NCI-H345 treated with DMSO at 0.1 percent for 48 hours (cell line): ENCODE data around the gene UNC13D.
"Not testable (repeated sequence)": the region's sequence is repeated elsewhere in the genome, so short reads cannot be mapped to it uniquely, and the experiment has no call there.

ENCODE experiments used
- DNase-seq: peaks from one replicate; lab custom pipeline; 2025; ENCODE audit not compliant: unreplicated experiment; lab: John Stamatoyannopoulos, UW

UNC13D gene

DNA sequence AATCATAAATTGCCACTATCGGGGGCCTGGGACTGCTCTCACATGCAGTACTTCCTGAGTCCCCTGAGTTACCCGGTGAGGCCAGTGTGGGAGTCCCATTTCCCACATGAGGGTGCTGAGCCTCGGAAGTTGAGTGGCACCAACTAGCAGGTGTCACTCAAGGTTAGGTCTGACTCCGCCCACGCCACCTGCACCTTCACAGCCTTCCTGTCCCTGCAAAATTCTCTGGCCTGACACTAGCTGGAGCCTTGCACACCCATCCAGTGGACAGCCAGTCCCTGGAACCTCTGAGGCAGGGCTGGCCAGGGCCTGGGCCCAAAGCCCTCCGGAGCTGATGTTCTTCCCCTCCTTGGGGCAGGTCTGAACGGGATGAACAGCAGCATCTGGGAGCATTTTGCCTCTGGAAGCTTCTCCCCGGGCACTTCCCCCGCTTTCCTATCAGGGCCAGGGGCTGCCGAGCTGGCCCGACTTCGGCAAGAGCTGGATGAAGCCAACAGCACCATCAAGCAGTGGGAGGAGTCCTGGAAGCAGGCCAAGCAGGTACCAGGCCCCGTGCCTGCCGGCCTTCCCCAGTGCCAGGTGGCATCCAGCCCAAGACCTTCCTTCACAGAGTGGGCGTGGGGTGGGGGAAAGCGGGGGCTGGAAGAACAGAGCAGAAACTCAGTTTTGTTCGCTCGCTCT, 21.9 kb downstream of the UNC13D start:
- DNase-seq, result peak; percentile 70

DNA sequence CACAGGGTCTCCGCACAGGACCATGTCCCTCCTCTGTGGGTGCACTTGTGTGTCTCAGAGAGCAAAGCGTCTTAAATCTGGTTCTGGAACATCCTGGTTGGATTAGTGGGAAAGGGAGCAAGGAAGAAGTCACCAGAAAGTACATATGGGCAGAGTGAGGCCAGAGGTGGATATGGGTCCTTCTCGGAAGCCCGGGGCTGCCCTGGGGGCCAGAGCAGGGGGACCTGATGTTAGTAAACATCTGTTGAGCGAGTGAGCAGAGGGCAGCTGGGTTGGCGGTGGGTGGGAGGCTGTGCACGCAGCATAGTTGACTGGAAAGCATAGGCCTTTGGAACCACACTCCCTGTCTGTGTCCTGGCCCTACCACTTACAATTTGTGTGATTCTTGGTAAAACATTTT, 22.7 kb downstream of the UNC13D start:
- no peak for DNase-seq

DNA sequence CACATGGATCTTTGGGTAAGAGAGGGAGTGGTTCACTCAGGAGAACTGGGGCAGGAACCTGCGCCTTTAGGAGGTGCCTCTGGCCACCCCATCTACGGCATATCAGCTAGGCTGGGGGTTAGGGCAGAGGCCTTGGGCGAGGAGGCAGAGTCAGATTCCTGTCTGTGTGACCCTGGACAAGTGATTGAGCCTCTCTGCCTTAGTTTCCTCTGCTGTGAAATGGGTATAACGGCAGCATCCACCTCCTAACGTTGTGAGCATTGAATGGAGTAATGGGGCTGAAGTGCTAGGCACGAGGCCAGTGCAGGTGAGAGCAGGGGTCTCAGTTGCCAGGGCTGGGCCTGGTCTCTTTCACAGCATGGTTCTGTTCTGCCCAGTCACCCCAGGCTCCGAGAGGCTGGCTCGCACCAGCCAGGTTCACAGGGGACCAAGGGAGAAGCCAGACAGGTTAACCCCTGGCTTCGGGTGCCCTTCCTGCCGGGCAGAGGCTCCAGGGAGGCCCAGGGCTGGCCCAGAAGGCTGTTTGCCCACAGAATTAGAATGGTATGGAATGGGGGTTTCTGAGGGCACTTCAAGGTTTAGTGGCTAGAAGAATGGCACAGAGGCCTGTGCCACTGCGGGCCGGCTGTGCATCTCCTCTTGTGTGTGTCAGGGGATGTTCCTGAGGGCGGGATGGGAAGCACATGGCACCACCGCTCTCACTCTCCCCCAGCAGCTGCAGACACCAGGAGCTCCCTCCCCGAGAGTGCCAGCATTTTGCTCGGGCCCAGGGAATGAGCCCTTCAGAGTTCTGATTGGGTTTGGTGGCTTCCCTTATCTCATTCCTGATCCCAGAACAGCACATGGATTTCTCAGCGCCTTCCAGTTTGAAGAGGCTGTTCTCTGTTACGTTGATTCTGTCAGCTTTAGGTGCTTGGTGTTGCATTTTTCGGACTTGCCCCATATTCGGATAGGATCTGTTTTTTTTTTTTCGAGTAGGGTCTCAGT, 23.8 kb downstream of the UNC13D start:
- no peak for DNase-seq

DNA sequence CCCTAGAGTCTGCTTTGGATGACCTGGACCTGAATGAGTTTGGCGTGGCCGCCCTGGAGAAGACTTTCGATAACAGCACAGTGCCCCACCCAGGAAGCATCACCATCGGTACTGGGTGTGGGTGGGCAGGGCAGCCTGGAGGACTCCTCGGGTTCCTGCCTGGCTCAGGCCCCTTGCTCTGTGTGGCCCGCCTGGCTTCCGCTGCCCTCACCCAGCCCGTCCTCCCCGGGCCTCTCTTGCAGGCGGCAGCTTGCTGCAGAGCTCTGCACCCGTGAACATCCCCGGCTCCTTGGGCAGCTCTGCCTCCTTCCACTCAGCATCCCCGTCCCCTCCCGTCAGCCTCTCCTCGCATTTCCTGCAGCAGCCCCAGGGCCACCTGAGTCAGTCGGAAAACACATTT, 24.5 kb downstream of the UNC13D start:
- DNase-seq, result no peak

DNA sequence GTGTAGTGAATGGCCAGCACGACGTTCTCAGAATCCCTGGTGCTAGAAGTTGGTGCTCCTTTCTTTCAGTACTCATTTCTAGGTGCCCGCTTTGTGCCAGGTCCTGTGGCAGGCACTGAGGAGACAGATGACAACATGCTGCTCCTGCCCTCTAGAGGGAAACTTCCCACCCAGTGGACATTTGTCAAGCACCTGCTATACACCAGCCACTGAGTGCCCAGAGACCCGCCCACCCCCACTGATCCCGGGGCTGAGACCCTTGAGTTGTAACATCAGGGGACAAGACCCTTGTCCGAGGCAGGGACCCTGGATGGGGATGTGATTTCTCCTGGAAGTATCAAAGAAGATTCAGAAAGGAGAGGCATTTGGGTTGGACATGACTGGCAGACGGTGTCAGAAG, 25.1 kb downstream of the UNC13D start:
- no peak for DNase-seq

DNA sequence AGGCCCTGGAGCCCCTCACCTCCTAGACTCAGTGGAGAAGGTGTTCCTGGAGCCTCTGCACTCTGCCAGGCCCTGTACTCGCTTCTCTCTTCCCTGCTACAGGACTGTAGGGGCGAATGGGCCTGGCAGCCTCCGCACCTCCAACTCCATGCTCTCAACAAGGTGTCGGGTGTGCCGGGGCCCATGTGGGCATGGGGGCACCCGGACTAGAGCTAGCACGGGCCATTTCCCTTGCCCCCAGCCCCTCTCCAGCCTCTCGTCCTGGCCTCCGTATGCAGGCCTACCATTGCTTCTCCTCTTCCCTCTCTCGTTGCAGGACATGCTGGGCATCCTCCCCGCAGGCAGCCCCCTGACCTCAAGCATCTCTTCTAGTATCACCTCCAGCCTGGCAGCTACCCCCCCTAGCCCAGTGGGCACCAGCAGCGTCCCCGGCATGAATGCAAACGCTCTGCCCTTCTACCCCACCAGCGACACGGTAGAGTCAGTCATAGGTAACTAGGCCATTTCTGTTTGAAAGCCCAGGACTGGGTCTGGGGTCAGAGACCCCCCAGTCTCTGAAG, 25.8 kb downstream of the UNC13D start:
- DNase-seq, result no peak

DNA sequence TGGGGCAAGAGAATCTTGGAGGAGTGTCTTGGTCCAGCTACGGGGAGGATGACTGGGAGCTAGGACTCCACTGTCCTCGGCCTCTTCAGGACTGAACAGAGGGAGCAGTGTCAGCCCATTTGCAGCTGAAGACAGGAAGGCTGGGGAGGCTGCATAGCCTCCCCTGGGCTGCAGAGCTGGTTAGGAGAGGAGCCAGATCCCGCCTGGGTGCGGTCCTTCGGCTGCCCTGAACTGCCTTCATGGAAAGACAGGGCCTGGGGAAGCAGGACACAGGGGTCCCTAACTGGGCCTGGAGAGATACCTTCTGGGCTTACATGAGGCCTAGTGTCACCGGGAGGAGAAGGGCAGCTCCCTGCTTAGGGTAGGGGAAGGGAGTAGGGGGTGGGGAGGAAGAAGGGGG, 26.6 kb downstream of the UNC13D start:
- no peak for DNase-seq

DNA sequence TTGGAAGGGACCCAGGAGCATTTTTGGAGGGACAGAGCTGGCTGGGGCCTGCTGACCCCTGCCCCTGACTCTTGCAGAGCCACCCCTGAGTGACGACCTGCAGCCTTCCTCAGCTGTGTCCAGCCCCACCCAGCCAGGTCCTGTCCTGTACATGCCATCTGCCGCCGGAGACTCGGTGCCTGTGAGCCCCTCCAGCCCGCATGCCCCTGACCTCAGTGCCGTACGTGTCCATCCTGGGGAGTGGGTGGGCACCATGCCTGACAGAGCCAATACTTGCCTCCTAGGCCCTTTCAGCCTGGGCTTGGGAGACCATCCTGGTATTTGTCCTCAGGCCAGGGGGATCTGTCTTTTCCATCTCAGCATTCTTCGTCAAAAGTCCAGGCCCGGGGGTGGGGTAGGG, 27.5 kb downstream of the UNC13D start:
- DNase-seq, result no peak

DNA sequence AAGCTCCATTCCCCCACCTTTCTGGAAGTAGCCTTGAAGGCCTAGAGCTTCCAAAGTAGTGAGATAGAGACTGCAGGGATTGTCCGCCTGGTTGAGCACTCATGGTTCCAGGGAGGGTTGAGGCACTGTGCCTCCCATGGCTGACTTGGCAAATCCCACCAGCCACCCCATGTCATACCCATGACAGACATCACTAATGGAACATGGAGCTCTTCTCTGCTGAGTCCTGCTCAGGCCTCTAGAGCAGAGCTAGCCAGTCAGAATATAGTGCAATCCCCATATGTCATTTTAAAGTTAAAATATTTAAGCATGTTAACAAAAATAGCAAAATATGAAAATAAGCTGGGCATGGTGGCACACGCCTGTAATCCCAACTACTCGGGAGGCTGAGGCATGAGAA, 28.8 kb downstream of the UNC13D start:
- no peak for DNase-seq

DNA sequence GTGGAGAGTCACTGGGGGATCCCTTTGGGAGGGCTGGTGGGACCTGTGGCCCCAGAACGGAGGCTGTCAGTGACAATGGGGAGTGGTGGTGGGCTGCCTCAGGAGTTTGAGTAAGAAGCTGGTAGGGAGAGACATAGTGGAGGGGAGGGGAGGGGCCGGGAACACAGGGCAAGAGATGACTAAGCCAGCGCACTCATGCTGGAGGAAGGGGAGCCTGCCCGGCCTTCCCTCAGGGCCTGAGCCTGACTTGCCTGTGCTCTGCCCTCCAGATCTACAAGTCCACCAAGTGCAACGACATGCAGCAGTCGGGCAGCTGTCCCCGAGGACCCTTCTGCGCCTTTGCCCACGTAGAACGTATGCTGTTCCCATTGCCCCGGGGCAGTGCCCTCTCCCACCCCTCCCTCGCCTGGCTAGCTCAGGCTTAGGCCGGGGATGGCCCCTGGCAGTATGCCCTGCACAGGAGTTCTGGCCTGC, 29.3 kb downstream of the UNC13D start:
- DNase-seq, result no peak

DNA sequence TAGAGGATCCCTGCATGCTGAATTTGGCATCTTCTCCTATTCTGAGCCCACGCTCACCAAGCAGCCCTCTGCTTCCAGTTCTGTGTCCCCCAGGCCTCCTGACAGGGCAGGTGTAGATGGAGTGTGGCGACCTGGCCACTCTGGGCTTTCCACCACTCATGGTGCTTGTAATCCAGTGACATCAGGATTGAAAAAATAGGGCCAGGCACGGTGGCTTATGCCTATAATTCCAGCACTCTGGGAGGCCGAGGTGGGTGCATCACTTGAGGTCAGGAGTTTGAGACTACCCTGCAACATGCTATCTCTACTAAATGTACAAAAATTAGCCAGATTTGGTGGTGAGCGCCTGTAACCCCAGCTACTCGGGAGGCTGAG, 30.2 kb downstream of the UNC13D start:
- DNase-seq, result no peak

DNA sequence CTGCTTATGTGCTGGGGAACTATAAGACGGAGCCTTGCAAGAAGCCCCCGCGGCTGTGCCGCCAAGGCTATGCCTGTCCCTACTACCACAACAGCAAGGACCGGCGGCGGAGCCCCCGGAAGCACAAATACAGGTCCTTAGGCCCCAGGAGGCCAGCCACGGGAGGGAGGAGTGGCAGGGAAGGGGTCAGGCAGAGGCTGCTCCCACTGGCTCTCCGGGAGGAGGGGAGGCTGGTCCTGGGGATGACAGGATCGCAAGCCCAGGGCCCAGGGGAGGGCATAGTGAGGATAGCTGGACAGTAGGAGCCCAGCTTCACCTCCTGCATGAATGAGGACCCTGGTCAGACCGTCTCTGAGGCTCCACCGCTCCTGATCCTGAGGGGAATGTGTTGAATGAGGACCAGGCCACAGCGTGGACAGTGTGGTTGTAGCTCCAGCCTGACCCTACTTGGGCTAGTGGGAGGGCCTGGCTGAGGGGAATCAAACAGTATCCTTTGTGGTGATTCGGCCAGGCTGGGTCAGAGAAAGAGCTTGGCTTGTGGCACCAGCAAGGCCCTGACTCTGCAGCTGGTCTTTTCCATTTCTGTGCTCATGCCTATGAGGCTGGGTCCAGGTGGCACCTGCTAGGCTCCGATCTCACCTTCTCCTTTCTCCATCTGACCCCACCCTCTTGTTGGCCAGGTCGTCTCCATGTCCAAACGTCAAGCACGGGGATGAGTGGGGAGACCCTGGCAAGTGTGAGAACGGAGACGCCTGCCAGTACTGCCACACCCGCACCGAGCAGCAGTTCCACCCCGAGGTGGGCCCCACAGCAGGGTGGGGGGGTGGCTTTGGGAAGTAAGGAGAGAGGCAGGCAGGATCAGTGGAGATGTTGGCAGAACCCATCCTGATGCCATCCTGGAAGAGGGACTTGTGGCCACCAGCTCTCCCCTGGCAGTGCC, 30.9 kb downstream of the UNC13D start:
- DNase-seq, result no peak

DNA sequence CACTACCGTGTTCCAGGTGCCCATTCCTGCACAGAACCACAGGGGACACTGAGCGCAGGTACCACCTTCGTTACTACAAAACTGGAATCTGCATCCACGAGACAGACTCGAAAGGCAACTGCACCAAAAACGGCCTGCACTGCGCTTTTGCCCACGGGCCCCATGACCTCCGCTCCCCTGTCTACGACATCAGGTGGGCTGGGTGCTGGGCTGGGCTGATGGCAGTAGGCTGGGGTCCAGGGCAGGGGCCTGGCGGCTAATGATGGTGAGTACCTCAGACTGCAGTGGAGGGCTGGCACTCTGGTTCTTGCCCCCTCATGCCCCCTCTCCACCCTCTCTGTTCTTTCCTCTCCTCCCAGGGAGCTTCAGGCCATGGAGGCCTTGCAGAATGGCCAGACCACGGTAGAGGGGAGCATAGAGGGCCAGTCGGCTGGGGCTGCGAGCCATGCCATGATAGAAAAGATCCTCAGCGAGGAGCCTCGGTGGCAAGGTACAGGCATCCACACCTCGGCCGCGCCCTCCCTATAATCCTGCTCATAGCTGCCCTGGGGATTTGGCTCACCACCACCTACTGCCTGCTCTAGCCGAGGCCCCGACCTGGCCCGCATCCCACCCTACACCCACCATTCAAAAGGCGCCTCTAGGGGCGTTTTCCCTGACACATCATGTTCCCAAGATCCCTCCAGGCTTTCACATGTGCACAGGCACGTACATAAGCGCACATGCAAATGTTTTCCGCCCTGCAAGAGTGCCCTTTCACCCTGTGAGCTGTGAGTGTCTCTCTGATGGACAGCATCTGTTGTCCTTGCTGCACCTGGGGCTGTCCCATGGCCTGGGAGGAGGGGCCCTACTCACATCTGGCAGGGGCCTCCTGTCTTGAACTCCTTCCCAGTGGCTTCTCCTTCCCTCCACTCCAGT, 31.8 kb downstream of the UNC13D start:
- no peak for DNase-seq

DNA sequence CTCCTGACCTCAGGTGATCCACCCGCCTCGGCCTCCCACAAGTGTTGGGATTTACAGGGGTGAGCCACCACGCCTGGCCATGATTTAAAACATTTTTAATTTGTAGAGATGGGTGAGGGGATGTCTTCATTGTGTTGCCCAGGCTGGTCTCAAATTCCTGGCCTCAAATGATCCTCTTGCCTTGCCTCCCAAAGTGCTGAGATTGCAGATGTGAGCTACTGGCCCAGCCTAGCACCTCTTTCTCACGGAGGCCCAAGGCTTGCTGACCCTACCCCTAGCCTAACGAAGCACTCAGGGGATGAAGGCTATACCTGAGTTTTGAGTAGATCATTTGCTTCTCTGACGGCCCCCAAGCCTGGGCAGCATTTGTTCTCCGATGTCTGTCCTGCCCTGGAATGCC, 33.0 kb downstream of the UNC13D start:
- no peak for DNase-seq

DNA sequence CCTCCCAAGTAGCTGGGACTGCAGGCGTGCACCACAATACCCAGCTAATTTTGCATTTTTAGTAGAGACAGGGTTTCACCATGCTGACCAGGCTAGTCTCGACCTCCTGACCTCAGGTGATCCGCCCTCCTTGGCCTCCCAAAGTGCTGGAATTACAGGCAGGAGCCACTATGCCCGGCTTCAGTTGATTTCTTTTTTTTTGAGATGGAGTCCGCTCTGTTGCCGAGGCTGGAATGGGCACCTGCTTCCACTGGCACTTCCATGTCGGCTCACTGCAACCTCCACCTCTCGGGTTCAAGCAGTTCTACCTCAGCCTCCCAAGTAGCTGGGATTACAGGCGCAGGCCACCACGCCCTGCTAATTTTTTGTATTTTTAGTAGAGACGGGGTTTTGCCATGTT, 33.4 kb downstream of the UNC13D start:
- DNase-seq, result not testable (repeated sequence)

DNA sequence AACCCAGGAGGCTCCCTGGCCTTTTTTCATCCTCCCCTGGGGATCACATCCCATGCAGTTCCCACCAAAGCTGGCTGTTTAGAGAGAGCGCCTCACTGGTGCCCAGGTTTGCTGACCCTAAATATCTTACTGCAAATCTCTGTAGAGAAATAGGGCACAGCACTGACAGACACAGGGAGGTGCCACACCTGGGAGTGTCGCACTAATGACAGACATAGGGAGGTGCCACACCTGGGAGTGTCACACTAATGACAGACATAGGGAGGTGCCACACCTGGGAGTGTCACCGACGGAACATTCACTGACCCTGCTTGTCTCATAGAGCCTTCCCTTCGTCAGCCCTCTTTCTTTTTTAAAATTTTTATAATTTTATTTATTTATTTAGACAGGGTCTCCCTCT, 34.0 kb downstream of the UNC13D start:
- no peak for DNase-seq

DNA sequence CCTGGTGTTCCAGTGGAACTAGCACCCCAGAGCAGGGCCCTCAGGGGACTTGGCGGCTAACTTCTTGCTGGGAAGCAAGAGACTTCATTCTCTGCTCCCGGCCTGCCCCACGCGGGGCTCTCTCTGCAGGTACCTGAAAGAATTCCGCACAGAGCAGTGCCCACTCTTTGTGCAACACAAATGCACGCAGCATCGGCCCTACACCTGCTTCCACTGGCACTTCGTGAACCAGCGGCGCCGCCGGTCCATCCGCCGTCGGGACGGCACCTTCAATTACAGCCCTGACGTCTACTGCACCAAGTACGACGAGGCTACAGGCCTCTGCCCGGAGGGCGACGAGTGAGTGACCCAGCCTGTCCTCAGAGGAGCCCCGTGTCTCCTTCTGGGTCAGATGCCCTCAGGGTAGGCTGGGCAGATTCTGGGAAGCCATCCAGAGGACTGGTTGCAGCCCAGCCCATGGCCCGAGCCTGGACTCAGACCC, 34.5 kb downstream of the UNC13D start:
- DNase-seq, result no peak

DNA sequence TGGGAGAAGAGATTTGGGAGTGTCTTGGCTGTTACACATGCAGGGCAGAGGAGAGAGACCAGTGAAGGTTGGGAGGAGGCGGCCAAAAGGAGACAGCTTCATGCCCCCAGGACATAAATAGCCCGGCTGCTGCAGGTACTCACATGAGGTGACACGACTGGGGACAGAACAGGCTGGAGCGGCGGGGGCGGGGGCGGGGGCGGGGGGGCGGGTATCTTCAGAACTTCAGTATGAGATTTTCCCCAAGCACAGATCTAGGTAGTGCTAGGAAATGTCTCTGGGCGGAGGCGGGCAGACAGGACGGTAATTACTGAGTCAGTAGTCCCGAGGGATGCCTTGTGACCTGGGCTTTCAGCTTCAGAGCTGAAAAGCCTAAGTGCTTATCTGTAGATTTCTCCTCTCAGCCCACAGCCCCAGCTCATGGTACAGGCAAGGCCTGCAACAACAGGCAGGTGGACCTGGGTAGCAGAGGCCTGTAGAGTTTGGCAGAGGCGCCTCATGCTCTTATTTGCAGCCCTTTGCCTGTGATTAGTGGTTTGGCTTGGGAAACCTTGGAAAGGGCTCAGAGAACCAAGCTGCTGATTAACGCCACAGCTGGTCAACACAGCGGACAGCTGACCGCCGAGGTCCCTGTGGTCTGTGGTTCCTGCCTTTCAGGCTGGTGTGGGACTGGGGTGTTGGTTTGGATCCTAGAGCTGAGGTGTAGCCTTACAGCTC, 35.1 kb downstream of the UNC13D start:
- no peak for DNase-seq

DNA sequence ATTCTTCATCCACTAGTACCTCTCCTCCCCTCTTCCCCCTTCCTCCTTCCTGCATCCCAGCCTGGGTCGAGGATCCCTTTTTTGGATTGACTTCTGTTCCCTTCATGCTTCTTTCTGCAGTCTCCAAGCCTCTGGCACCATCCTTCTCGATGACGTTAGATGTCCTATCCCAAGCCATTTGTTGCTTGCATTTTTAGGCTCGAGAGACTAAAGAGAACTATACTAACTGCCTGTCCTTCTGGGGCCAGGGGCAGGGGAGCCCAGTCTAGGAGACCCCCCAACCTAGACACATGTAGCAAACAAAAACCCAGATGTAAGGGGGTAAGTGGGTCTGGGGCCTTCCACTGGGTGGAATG, 35.7 kb downstream of the UNC13D start:
- no peak for DNase-seq
